NOMO-1 treated with DMSO at 0.1 percent for 48 hours (cell line): ENCODE data around the gene DPP7.

Experiments used
- DNase-seq: peaks from one replicate; lab custom pipeline; 2025; ENCODE audit not compliant: unreplicated experiment; lab: John Stamatoyannopoulos, UW

DPP7 gene

DNA sequence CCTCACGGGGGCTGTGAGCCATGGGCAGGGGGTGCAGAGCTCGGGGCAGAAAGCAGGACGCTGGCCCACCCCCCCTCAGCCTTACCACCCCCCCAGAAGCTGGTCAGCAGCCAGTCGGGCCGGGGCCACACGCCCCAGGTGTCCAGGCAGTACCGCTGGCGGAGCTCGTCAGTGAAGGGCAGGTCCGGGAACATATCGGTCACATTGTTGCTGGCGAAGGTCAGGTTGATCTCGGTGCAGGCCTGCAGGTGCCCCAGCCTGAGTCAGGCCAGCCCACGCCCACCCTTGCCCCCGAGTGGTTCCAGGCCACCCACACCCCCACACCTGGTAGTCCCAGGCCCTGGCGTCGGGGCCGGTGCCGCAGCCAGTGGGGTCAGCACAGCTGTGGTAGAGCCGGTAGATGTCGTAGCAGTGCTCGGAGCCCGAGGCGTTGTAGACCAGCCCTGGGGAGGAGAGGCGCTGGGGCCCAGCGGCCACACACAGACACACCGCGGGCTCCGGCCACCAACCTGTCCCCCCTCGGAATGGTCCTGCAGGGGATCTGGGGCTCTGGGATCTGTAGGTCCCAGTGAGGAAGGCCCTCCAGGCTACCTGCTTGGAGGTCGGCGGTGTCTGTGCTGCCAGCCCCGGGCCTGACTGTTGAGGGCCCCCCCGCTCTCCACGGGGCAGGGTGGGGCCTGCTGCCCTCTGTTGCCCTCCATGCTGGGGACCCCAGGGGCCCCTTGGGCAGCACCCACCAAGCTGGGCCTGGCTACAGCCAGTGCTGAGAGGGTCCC lies 2.6 kb downstream of the DPP7 start:
- DNase-seq = no peak

DNA sequence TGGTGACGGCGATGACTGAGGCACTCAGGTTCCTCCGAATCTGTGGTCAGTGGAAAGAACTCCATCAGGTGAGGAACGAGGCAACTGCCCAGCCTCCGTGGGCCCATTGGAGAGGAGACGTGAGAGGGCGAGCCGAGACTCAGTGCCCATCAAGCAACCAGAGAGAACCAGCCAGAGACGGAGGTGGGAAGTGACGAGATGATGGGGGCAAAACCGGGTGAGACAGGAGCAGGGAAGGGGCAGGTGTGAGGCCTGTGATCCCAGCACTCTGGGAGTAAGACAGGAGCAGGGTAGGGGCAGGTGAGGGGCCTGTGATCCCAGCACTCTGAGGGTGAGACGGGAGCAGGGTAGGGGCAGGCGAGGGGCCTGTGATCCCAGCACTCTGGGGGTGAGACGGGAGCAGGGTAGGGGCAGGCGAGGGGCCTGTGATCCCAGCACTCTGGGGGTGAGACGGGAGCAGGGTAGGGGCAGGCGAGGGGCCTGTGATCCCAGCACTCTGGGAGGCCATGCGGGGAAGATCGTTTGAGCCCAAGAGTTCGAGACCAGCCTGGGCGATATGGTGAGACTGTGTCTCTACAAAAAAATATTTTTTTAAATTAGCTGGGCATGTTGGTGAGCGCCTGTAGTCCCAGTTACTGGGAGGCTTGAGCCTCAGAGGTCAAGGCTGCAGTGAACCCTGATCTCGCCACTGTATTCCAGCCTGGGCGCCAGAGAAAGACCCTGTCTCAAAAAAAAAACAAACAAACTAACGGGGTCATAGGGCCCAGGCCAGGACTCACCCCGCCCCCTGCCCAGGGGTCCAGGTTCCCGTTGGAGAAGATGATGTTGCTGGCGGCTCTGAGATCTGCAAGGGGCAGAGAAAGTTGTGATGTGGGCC lies 3.4 kb downstream of the DPP7 start:
- no peak for DNase-seq

DNA sequence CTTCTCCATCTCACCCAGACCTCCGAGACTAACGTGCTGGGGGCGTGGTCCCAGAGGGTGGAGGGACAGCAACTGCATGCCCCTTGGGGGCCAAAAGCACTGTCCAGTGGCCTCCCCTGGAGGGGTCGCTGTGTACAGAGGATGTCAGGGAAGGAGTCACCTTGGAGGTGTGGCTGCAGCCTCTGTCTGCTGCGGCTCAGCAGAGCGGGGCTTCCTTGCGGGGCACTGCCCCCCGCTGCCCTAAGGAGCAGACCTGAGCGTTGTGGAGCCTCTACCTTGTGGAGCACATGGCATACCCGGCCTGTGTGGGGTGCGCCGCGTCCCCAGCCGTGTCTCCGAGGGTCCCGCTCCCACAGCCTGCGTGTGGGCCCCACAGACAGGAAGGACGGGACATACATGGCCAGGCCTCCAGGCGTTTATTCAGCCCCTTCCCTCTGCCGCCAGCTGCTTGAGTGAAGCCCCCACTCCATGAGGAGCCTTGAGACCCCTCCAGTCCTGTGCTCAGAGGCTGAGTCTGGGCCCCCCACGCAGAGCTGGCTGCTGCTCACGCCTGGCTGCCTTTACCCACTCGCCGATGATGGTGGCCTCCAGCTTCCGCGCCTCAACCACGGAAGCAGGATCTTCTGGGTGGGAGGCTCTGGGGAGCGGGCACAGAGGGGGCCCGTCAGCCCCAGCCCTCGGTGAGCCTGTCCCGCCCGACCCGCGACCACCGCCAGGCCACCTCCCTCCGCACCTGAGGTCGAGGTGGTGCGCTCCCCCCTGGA lies 4.2 kb downstream of the DPP7 start:
- no peak for DNase-seq

DNA sequence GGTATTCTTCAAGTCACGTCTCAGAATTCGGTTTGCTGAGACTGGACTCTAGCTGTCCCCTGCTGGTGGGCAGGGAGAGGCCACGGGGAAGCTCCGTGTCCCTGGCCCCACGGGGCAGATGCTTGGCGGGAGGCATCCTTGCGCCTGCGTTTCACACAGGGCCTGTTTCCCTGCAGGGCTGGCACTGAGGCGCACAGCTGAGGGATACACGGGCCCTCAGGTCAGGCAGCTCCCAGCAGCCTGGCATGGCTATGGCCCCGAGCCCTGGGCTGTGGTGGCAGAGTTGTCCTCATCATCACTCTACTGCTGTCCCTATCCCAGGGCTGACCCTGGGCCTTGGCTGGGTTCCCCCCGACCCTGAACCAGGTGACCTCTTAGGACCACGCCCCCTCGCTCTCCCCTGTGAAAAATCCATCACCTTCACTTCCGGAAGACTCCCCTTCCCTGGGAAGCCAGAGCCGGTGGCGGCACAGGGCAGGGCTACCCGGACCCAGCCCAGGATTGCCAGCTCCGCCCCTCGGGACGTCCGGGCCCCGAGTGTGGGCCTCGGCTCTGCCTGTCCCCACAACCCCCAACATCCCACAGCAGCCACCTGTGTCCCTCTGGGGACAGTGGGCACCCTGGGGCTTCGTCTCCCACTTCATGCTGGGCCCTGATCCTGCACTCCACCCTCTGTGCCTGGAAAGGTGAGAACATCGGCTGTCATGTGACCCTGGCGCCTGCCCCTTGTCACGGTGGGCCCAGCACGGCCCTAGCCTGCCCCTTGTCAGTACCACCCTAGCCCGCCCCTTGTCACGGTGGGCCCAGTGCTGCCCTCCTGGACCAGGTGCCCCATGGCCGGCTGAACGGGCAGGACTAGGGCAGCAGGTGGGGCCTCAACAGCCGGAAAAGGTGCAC lies 5.0 kb downstream of the DPP7 start:
- no peak for DNase-seq

DNA sequence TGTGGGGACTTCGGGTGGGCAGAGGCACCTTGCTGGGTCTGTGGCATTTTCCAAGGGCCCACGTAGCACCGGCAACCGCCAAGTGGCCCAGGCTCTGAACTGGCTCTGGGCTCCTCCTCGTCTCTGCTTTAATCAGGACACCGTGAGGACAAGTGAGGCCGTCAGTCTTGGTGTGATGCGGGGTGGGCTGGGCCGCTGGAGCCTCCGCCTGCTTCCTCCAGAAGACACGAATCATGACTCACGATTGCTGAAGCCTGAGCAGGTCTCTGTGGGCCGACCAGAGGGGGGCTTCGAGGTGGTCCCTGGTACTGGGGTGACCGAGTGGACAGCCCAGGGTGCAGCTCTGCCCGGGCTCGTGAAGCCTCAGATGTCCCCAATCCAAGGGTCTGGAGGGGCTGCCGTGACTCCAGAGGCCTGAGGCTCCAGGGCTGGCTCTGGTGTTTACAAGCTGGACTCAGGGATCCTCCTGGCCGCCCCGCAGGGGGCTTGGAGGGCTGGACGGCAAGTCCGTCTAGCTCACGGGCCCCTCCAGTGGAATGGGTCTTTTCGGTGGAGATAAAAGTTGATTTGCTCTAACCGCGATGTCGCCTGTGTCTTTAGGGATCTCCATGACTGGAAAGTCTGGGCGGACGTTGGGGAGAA lies 5.8 kb downstream of the DPP7 start:
- no peak for DNase-seq

DNA sequence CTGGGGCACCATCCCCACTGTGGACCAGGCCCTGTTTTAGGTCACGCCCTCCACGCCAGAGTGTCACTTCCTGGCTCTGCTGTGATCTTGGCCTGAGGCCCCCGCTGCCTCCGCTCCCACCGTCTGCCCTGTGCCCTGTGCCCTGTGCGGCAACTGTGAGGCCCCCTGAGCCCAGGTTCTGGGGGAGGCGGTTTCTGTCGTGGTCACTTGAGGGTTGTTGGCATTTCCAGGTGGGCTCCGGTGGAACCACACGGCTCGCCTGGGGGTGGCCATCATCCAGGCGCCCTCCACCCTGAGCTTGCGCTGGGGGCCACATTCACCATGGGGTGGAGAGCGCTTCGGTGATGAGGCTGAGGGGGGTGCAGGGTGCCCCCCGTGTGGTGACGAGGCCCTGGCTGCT lies 6.6 kb downstream of the DPP7 start:
- DNase-seq = no peak

DNA sequence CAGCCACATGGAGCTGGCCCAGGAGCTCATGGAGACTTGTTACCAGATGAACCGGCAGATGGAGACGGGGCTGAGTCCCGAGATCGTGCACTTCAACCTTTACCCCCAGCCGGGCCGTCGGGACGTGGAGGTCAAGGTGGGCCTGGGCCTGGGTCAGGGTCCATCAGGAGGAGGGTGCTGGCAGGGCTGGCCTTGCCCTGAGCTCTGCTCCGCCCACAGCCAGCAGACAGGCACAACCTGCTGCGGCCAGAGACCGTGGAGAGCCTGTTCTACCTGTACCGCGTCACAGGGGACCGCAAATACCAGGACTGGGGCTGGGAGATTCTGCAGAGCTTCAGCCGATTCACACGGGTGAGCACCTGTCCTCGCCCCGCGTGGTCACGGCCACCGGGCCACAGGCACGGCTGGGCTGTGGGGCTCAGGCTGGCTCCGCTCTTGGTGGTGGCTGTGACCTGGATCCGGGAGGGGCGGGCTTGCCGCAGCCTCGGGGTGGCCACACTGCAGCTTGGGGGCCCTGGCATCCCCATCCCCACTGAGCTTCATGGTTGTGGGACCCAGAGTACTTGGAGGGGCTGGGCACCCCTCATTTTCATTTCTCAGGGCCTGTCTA lies 7.1 kb downstream of the DPP7 start:
- DNase-seq = no peak

DNA sequence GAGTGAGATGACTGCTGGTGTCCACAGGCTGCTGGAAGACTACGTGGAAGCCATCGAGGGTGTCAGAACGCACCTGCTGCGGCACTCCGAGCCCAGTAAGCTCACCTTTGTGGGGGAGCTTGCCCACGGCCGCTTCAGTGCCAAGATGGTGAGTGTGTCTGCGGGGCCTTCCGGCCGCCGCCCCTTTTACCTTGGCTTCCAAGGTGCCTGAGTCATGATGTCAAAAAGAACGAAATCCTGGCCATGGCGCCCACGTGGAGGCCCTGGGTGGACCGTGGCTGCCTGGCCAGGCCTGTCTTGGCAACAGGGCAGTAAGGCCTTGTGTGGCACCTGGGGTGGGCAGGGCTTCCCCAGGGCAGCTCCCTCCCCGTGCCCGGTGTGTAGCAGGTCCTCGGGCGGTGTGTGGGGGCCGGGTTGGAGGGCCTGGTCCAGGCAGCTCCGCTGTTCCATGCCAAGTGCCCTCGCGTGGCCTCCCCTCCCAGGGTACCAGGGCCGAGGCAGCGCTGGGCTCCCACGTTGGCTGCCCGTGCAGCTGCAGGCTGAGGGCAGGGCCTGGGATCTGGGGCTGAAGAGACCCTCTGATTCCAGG lies 7.8 kb downstream of the DPP7 start:
- DNase-seq = no peak

DNA sequence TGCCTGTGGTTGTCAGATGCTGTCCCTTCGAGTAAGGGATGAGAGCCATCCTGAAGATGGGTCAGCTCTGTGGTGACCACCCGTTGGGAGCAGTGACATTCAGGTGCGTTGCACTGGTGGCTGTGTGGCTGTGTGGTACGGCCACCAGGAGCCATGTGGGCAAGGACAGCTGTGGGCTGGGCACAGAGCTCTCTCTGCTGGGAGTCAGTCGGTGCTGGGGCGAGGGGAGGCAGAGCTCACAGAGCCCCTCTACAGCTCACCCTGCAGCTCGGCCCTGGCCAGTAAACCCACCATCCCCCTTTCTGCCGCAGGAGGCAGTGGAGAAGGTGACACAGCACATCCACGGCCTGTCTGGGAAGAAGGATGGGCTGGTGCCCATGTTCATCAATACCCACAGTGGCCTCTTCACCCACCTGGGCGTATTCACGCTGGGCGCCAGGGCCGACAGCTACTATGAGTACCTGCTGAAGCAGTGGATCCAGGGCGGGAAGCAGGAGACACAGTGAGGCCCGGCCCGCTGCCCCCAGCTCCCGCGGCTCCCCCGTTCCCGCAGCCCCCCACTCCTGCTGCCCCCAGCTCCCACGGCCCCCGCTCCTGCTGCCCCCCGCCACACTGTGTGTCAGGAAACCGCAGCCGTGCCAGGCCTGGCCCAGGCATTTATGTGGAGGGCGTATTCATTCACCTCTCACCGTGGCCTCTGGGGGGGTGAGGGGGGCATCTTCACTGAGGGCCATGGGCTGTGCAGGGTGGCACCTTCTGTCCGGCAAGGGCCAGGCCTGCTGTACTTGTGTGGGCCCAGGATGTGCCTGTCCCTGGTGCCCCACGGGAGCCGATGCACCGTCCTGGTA lies 8.5 kb downstream of the DPP7 start:
- no peak for DNase-seq

DNA sequence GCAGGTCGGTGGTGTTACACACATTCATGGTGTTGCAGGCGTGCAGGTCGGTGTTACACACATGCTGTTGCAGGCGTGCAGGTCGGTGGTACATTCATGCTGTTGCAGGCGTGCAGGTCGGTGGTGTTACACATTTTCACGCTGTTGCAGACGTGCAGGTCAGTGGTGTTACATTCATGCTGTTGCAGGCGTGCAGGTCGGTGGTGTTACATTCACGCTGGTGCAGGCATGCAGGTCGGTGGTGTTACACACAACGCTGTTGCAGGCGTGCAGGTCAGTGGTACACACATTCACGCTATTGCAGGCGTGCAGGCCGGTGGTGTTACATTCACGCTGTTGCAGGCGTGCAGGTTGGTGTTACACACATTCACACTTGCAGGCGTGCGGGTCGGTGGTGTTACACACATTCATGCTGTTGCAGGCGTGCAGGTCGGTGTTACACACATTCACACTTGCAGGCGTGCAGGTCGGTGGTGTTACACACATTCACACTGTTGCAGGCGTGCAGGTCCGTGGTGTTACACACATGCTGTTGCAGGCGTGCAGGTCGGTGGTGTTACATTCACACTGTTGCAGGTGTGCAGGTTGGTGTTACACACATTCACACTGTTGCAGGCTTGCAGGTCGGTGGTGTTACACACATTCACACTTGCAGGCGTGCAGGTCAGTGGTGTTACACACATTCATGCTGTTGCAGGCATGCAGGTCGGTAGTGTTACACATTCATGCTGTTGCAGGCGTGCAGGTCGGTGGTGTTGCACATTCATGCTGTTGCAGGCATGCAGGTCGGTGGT lies 11.1 kb downstream of the DPP7 start:
- DNase-seq = no peak

DNA sequence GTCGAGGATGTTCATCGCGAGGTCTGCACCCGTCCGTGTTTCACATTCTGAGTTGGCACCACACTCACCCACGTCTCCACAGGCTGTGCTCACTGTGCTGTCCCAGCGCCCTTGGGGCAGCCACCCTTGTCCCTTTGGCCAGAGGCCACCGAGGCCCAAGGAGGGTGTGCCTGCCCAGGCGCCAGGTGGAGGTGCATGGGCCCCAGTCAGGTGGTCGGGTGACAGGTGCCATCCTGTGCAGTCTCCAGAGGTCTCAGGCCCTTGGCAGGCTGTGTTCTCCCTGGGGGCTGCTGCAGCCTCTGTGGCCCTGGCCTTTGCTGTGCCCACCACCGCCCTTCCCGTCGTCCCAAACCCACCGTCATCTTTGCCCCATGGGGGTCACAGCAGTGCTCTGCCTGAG lies 15.3 kb downstream of the DPP7 start:
- no peak for DNase-seq

DNA sequence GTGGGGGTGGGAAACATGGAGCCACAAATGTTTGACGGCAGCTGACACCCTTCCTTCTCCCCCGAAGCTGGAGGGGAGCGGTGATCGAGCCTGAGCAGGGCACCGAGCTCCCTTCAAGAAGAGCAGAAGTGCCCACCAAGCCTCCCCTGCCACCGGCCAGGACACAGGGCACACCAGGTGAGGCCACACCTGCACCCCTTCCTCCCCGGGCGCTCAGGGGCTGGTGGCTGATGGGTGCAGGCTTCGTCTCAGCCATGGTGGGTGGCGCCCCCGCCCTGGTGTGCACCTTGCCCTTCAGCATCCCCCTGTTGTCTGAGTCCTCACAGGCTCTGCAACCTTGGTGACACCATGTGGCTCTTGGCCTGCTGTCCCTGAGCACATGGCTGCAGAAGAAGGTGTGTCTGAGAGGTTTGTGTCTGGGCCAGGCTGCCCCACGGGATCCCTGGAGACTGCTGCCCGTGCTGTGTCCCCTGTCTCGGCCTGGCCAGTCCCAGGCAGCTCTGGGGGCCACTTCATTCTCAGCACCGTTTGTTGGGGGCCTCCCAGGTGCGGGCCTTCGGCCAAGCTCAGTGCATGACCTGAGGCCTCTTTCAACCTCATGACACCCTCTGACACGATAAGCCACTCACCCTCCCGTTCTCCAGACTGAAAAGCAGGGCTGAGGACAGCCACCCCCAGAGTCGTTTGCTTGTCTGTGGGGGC lies 16.6 kb downstream of the DPP7 start:
- DNase-seq = no peak

DNA sequence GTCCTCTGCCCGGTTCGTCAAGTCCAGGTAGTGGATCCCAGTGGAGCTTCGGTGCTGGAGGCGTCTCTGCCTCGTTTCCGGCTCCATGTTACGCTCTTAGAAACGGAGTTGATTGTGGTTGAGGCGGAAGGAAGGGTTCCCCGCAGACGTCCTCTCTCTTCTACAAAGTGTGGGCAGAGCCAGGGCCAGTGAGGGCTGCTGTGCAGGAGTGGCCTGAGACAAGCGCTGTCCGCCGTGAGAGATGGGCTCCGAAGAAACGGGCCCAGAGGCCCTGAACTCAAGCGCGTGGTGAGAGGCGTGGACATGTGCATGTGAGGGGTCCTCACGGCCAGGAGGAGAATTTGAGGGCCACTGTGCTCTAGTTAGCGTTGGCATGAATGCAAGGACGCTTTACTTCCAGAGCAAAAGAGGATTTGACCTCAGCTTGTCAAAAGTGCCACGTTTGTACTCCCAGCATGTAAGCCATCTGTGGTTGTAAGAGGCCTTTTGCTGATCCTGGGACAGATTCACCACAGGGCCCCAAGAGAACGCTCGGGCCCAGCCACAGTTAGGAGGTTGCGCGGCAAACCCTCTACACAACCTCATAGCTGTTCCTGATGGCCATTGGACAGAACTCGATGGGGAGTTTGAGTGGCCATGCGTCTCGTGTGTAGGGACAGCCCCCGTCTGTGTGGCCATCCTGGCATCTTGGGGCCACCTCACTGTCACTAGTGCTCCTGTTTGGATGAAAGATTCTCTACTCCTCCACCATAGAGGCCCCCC lies 17.6 kb downstream of the DPP7 start:
- DNase-seq = no peak

DNA sequence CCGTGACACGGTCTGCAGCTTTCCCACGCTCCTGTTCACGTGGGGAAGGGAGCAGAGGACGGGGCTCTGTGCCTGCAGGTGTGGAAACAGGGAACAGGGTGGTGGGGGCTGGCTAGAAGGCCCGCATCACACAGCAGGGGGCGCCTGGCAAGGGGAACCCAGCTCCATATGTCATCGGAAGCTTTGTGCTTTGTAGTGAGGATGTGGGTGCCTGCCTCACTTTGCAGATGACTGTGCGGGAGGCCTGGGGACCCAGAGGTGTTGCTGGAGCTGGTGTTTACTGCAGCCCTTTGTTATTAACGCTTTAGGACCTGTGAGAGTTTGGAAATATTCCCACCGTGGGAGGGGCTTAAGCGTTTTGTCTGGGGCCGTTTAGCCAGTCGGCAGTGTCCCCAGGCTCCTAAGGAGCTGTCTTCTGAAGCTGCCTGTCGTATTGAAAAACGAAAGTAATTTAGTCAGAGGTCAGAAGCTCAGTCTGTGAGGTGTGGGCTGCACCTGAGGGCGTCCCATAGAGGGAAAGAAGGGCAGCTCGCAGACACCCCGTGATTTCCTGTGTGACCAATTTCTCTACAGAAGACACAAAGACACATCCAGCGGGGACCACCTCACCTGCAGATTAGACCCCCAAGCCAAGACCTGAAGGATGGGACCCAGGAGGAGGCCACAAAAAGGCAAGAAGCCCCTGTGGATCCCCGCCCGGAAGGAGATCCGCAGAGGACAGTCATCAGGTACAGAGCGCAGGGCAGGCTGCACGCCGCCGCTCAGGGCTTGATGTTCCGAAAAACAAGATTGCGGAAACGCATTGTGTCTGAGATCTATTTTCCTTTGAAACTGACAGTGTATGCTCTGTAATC lies 18.6 kb downstream of the DPP7 start:
- DNase-seq = no peak

DNA sequence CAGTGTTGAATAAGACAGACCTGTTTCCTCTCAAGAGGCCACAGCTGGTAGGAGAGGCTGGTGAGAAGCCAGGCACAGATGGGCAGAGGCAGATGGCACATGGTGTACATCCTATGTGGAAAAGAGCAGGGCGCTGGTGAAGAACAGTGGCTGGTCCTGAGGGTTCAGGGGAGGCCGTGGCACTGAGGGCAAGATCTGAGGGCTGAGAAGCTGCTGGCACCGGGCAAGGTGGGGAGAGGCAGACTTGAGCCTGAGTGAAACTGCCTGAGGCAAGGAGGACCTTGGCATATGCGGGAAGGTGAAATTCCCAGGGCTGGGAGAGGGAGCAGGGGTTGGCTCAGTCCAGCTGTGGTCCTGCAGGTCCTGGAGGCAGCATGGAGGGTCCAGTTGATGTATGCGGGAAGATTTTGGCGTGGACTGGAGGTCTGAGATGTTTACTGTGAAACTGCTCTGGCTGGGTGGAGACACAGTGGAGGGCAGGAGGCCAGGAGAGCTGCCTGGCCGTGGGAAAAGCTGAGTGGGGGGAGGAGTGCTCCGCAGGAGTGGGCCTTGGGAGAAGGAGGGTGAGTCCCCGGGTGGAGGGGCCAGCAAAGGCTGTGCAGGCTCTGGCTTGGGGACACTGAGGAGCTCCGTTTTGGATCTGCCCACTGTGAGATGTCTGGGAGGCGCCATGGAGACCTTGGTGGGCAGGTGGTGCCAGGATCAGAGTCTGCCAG lies 25.1 kb downstream of the DPP7 start:
- no peak for DNase-seq
